NT2/D1 (cell line): ENCODE data around the gene DCDC2B.

Experiments used
- SUZ12 ChIP-seq: IDR thresholded peaks from 2 replicates; pipeline ENCODE4 v1.6.1; 2011; ENCODE audit not compliant: insufficient read length, insufficient read depth; ENCODE audit errors: extremely low read depth
- YY1 ChIP-seq: IDR thresholded peaks from 2 replicates; pipeline ENCODE4 v1.6.1; 2011; ENCODE audit not compliant: insufficient read length, insufficient read depth
- ZNF274 ChIP-seq: IDR thresholded peaks from 2 replicates; pipeline ENCODE4 v1.6.1; 2011; ENCODE audit warnings: mild to moderate bottlenecking, low read depth, low read length

DNA sequence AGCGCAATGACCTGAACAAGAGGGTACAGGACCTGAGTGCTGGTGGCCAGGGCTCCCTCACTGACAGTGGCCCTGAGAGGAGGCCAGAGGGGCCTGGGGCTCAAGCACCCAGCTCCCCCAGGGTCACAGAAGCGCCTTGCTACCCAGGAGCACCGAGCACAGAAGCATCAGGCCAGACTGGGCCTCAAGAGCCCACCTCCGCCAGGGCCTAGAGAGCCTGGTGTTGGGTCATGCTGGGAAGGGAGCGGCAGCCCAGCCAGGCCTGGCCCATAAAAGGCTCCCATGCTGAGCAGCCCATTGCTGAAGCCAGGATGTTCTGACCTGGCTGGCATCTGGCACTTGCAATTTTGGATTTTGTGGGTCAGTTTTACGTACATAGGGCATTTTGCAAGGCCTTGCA lies 13.9 kb upstream of the DCDC2B start:
- TF ChIP-seq SUZ12 (no peak), ZNF274 (no peak), YY1 (no peak)
